Endometrial microvascular endothelial cells (primary cell): Measurements from ENCODE around the gene DPYSL5. TPM values are rescaled to one million over a fixed set of nuclear protein-coding genes. Genes with fewer than 3 reads are reported as not detected.

Experiments
- in situ Hi-C: cut with HindIII; loops from 2 replicates; pipeline ENCODE4 v1.10.0; 2017; ENCODE audit warnings: low sequenced_read_pairs, low pct_unique_long_range_greater_than_20kb; ENCODE audit errors: inconsistent ontology term
- total RNA-seq: library from RNA; depleted of rRNA; stranded (reverse); fragments of >200 nt; gene quantifications from one replicate; pipeline ENCODE4 v1.2.3, GENCODE V29; 2015; ENCODE audit errors: inconsistent ontology term

Gene DPYSL5
- total RNA-seq, 1 donor from 2014 or later, result not detected

DNA sequence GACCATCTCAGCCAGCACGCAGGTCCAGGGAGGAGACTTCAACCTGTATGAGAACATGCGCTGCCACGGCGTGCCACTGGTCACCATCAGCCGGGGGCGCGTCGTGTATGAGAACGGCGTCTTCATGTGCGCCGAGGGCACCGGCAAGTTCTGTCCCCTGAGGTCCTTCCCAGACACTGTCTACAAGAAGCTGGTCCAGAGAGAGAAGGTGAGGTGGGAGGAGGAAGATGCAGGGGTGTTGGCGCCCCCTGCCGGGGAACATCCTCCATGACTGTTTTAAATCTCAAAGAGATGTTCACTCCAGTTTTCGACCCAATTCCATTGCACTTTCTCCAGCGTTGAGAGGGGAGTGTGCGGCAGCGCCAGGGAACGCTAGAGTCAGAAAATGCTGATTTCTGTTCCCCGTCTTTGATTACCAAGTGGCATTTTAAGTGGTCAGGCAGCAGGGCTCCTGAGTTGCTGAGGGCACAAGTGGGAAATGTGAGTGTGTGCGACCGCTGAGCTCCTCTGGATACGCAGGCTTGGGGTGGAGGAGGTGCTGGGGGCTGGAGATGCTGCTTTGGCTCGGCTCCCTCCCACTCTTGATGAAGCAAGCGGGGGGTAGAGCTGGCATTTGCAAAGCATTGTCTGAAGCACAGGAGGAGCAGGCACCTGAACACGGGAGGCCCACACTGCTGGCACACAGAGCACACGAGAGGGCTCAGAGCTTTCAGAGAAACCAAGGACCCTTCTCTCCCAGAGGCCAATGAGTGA is 94.8 kb downstream of the DPYSL5 start:
- in situ Hi-C loops, result no loop called here

DNA sequence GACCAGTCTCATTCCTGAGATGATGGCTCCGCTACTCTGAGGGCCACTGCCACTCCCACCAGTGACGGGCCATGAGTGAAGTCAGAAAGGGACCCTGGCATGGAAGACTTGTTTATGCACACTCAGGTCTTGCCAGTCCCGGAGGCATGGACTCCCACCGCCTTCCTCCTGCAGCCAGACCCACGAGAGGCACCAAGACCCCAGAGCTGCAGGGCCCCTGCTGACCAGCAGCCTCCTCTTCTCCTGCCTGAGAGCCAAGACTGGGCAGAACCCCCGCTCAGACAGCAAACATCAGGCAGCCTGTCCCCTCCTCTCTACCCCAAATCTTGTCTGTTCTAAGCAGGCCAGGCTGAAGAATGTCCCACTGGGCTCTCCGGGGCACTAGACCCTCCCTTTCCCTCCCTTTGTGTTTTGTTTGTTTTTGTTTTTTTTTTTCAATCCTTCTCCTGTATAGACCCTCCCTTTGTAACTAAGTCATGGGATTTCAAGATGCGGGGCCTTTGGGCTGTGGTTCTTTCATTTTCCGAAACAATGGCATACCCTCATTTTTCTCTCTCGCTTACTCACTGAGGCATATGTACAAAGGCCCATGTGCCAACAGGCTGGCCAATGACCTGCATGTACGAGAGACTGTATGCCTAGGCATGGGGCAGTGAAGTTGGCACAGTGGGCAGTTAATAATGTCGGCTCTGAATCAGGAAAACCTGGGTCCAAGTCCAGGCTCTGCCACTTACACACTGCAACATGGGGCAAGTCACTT is 98.2 kb downstream of the DPYSL5 start:
- in situ Hi-C loops, result no loop called here

DNA sequence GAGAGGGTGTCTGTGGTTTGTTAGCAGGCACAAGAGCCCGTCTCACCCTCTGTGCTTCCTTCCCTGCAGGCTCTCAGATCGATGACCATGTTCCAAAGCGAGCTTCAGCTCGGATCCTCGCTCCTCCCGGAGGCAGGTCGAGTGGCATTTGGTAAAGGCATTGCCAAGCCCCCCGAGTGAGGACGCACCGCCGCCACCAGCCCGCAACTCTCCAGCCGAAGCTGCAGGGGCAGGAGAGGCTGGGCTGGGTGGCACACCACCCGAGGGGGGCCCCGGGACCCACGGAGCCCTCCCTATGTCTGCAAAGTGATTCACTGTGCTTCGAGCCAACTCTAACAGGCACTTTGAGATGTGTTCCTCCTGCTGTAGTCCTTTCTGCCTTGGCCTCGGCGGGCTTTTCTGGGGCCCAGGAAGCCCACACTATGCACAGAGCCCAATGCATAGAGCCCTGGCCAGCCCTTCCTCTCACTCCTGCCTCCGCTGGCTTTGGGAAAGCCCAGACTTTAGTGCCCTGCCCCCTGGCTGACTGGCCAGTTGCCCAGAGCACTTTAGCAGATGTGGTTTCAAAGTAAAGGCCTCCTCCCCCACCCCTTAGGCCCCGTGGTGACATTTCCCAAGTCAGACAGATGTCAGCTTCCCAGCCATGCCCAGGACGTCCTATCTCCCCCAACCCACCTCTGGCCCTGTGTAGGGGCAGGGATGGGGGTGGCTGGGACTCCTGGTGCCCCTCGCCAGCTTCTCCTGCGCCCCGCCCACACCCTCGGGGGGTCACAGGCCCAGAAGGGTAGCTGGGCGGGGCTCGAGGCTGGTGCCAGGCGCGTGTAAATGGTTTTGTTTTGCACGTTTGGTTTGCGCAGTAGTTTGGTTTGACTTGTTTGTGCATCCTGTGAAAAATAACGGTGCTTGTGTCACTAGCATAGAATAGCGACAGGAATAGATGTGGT is 99.2 kb downstream of the DPYSL5 start:
- in situ Hi-C loops, result no loop called here

DNA sequence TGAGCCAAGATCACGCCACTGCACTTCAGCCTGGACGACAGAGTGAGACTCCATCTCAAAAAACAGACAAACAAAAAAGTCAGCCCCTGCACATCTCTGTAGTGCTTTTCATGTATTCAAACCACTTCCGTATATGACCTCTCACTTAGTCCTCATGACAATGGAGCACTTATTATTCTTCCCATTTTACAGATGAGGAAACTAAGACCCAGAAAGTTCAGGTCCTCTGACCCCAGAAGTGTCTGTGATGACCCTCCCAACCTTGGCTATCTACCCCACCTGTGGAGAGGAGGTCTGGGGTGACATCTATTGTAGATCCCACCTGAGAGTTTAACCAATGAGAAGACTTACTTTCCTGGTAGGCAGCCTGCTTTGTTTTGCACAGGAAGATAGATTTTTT is 100.9 kb downstream of the DPYSL5 start:
- in situ Hi-C loops, result no loop called here

DNA sequence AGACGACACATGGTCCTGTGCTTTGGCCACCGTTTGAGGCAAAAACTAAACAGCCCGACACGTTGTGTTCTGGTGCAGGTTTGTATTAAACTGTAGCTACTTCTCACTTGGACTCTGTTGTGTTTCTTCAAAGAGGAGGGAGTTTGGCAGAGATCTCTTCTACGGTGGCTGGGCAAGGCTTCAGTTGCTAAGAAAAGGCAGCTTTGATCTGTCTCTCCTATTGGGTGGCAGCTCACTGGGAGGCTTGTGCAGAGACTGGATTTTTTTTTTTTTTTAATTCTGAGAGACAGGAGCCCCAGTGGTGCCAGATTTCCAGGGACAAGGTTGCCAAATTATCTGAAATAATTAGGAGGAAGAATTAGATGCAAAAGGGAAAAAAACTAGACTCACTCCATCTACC is 102.3 kb downstream of the DPYSL5 start:
- in situ Hi-C loops, result no loop called here

DNA sequence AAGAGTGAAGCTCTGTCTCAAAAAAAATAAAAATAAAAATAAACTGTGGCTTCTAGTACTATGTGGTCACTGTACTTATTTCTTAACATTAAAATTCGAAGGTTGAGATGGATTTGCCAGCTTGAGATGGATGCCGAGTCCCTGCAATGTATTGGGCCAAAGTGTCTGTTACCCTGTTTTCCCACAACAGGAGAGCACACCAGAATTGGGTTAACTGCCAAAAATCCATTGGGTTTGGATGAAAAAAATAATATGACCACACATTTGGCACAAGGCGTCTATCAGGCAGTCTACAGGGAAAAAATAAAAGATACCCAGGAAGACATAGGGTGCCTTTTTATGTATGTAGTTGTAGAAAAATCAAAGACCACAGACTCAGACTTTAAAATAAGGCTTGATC is 103.3 kb downstream of the DPYSL5 start:
- in situ Hi-C loops, result no loop called here

DNA sequence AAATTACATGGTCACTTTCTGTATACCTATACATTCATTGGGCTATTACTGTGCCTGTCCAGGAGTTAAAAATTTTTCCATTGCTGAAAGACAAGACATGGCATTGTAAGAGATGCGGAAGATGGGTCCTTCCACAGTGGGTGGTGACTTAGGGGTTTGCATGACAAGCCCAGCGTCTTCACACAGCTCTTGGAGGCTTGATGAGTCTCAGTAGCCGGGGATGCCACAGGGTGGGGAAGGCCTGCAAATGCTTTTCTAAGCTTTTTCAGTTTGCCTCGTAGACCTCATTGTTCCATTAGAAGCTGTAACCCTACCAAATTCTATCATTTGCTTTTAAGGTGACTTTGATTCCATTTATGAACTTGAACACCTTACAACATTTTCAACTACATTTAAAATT is 104.4 kb downstream of the DPYSL5 start:
- in situ Hi-C loops, result no loop called here

DNA sequence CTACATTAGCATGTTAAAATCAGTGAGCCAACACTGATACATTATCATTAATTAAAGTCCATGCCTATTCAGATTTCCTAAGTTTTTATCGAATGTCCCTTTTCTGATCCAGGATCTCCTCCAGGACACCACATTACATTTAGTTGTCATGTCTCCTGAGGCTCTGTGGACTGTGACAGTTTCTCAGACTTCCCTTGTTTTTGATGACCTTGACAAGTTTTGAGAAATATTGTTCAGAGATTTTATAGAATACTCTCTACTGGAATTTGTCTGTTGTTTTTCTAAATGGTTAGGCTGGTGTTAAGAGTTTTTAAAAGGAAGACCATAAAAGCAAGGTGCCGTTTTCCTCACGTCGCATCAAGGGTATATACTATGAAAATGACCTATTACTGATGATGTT is 106.2 kb downstream of the DPYSL5 start:
- in situ Hi-C loops, result no loop called here

DNA sequence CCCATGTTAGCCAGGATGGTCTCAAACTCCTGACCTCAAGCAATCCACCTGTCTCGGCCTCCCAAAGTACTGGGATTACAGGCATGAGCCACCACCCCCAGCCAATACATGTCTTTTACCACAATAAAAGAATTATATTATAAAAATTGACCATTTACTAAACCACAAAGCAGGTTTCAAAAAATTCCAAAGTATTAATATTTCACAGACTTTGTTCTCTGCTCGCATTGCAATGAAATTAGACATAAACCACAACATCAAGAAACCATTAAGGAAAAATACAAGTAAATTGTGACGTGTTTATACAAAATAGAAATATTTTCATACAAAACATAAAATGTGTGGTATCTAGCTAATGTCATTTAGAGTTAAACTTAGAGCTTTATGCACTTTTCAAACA is 109.1 kb downstream of the DPYSL5 start:
- in situ Hi-C loops, result no loop called here

DNA sequence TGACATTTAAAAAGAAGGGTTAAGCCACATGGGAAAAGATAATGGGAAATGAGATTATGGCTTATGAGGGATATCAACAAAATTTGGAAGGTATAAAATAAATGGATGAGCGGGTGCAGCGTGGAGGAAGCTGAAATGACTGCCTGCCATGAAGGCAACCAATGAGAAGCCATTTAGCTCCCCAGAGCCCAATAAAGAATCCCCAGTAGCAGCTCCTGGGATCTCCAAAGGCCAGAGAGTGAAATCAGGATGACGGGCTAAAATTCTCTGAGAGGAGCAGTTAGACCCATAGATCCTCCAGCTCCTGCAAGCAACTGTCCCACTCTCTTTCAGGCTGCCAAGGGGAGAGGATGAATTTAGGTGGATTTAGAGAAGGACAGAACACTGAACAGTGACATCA is 109.6 kb downstream of the DPYSL5 start:
- in situ Hi-C loops, result no loop called here

DNA sequence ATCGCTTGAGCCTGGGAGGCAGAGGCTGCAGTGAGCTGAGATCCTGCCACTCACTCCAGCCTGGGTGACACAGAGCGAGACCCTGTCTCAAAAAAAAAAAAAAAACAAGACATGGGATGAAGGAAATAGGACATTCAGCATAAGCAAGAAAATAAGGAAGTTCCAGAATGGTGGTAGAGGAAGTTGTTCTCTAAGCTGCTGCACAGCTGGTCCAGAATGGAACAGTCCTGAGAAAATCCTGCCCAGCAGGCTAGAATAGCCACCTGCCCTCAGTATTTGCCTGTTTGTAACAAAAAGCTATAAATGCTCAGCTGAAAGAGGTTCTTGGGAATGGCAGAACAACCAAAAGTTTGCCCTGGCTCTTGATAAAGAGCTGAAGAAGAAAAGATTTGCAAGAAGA is 111.4 kb downstream of the DPYSL5 start:
- in situ Hi-C loops, result no loop called here

DNA sequence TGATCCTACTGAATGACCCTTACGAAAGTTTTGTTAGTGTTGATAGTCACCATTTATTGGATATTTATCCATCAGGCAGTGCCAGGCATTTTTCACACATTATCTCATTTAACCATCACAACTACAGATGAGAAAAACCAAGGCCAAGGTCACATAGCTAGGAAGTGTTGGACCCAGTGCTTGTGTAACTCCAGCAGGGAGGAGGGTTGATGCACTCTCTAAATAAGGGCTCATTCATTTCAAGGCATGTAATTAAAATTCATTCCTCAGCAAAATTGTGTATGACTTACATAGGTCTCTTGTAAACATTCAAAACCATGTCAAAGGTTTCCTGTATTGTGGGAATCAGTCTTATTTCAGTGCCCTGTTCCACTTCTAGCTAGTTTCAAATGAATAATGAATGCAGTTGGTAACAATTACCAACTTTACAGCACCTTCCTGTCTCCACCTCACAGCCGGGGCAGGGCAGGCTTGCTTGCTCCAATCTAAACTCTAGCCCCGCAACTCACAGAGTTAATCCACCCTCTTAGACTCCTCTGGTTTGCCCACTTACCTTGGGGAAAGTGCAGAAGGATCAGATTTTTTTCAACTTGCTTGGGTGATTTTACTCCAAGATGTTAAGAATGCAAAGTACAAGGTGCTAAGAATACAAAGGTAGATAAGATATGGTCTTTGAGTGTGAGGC is 116.7 kb downstream of the DPYSL5 start:
- in situ Hi-C loops, result no loop called here

DNA sequence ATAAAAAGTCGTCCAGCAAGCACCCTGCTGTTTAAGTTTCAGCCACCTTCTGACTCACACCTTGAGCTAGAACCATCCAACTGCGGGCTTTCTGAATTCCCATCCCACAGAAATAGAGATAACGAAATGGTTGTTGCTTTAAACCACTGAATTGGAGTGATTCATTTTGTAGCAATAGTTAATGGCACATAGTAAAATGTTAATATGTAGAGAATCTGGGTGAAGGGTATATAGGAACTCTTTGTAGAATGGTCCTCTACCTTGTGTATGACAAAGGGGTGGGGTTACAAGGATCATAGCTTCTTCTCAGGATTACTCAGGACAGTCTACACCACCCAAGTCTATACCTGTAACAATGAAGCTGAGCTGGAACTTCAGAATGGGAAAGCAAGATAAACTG is 120.1 kb downstream of the DPYSL5 start:
- in situ Hi-C loops, result no loop called here

DNA sequence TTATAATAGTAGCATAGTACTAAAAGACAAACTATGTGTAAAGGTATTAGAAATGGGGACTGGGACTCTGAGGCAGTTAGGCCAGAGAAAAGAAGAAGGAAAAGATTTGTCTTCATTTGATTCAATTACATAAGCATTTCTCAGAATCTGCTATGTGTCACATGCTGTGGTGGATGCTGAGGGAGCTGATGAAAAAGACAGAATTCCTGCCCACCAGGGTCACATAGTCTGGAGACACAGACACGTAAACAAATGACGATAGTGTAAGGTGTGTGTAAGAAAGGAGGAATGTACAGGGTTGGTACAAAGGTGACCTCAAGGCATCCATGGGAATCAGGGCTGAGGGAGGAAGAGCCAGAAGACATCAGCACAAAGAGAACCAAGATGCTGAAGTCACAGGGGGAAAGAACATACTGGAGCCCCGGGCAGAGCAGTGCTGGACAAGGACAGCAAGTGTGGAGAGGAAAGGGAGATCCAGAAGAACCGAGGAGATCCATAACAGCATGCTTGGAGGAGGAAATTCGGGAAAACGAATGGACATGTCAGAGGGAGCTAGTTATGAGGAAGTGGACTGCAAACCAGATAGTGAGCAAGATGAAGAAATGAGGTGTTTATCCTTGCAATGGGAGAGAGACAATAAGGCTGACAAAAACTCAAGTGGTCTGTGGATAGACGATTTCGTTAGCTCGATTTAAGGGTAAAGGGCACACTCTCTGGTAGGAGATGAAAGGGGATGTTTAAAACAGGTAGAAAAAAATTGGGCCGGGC is 121.3 kb downstream of the DPYSL5 start:
- in situ Hi-C loops, result no loop called here

DNA sequence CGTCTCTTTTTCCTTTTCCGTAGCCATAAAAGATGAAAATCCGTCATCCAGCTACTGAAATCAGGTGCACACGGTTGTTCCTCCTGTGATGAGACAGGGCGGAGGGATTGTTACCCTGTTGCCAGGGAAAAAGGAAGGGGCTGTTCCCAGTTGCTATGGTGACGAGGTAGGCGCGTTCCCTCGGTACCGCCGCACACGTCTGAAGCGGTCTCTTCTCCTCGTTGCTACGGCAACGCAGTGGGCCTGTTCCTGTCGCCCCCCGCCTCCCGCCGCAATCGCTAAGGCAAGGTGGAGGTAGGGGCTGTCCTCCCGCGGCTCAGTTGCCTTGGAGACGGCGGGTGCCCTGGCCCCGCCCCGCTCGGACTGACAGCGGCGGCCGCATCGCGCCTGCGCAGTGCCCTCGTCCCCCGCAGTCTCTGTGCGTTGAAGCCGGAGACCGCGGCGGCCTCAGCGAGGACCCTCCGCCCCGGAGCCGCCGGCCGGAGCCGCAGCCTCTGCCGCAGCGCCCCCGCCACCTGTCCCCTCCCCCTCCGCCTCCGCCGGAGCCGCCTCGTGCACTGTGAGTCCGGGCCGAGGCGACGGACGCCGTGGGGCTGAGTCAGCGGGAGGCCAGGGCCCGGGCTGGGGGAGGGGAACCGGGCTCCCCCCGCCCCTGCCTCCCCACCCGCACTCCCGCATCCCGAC is 122.5 kb downstream of the DPYSL5 start, which contains the start of gene MAPRE3:
Gene MAPRE3, plus strand, starts transcription at position 394 of the 684 bp plus-strand sequence. CDS start 51,582 bp downstream, outside the sequence.
- in situ Hi-C loops, result no loop called here

DNA sequence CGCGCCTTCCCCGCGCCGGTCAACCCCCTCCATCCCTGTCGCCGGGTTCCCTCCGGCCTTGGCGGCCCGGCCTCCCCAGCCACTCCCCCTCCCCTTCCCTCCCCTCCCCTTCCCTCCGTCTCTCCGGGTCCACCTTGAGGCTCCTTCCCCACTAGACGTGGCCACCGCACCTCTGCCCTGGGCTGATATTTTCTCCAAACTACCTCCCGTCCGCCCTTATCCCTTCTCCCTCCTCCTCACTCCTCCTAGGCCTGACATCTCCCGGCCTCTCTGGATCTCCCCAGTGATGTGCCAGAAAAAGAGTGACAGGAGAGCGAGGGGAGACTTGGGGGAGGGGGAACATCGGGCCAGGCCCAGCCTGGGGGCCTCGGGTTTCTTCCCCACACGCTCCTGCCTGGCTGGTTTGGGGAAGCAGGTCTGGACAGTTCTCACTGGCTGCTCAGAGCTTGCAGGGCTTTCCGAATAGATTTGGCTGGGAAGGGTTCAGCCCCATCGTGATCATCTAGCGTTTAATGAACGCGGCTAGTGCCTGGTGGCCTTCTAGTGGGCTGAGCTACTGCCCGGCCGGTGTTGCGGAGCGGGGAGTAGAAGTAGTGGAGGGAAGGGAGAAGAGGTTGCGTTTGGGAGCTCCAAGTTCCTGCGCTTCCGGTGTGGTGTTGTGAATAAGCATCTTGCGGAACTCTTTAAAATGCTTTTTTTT is 123.1 kb downstream of the DPYSL5 start:
- in situ Hi-C loops, result no loop called here
